COLO668 (cell line): ENCODE results near the gene PSMB5.
"Not testable (repeated sequence)": the region's sequence is repeated elsewhere in the genome, so short reads cannot be mapped to it uniquely, and the experiment has no call there.

Experiments used
- DNase-seq: peaks from one replicate; lab custom pipeline; 2025; ENCODE audit not compliant: unreplicated experiment; lab: John Stamatoyannopoulos, UW

The PSMB5 gene

DNA sequence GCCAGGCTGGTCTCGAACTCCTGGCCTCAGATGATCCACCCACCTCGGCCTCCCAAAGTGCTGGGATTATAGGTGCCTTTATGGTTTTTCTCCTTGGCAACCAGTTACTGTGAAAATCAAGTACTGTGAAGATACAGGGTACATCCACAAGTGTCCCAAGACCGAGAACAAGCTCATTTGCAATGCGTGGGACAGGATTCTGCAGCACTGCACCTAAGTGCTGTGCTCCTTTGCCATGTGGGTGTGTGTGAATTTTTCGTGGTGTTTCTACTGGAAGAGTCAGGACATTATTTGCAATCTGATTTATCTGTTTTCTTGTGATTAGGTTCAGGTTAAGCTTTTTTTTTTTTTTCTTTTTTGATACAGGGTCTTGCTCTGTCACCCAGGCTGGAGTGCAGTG, 17.6 kb downstream of the PSMB5 start:
- no peak for DNase-seq

DNA sequence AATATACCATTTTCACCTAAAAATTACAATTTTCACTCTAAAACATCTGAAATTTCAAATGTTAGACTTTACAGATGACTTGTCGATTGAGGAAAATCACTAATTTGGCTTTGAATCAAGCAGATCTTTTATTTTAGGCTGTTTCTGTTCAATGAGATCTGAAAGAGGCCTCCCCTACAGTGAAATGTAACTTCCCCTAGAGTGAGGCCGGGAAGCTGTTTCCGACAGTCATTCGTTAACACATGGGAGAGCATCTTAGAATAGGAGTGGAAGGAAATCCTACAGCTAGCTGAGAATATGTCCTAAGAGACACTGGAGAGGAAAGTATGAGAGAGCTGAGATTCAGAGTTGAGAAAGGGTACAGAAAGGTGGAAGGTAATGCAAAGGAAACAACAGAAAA, 19.1 kb downstream of the PSMB5 start:
- DNase-seq = no peak

DNA sequence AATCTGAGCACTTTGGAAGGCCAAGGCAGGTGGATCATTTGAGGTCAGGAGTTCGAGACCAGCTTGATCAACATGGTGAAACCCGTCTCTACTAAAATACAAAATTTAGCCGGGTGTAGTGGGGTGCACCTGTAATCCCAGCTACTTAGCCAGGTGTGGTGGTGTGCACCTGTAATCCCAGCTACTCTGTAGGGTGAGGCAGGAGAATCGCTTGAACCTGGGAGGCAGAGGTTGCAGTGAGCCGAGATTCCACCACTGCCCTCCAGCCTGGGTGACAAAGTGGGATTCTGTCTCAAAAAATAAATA, 21.0 kb downstream of the PSMB5 start:
- DNase-seq = not testable (repeated sequence)

DNA sequence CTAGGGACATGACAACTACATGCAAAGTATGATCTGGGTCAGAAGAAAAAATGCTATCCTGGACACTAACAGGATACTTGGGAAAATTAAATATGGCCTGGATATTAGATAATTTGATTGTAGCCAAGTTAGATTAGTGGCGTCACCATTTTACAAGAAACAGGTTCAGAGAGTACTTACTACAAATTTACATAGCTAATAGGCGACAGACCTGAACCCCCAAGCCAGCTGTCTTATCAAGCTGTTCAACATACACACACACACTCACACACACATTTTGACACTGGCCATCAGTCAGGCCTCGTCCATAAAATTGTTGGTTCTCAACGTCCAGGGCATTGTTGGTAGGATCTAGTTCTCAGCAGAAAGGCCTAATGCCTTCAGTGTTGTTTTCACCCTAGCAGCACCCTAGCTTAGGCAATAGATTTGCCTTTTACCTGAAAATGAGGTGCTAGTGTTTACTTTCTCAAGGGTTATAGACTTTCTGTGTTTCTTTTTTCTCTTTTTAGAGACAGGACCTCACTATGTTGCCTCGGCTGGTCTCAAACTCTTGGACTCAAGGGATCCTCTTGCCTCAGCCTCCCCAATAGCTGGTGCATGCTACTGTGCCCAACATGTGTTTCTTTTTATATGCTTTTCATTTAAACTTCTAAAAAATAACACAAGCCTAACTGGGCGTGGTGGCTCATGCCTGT, 21.5 kb downstream of the PSMB5 start:
- DNase-seq = no peak

DNA sequence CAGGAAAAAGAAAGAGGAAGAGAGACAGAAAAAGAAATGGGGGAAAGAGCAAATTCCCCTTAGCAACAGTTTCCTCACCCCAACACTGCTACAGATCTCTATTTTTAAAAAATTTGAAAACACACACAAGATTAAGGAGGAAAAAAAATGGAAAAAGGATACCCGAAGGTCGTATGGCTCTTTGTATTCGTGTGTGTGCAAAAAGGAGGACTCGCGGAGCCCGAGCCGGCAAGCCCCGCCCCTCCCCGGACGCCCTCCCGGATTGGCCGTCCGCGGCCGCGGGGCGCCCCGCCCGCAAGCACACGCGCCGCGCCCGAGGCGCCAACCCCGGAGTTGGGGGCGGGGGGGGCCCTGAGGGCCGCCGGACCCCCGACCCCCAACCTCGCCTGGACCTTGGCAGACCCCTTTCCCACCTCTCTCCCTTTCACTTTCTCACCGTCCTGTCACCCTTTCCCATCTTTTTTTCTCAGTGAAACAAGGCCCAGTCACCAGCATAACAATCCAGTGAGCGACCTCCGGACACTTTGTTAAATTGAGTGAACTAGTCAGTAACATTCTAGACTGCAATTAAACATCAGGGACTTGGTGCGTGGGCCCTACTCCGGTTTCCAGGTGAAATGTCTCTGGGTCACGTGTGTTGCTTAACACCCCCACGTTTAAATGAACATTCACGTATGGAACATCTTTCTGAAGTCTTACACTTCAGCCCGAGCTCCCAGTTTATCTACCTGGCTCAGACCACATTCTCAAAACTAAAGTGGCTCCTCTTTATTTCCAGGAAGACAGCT, 24.6 kb downstream of the PSMB5 start, which contains the start of gene C14orf93:
C14orf93 (minus strand) TSS at position 205 of the 788 bp plus-strand sequence. CDS start 11,120 bp downstream, outside the sequence.
- peak; percentile 90 for DNase-seq

DNA sequence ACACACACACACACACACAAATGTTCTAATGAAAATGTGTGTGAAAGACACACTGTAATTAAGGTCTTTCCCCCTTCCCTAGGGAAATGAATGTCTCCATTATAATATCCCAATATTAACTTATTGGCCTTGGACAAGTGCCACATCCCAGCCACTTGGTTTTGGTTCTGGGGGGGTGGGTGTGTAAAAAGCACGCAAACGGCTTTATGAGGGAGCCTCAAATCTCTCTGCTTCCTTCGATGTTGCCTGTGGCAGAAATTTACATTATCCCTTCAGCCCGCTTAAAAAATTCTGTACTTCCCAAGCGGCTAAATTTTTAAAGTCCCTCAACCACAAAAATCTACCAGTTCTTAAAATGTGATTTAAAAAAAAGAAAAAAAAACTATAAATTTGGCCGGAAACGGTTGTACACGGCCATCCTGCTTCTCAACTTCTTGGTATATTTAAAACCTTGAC, 25.2 kb downstream of the PSMB5 start:
- DNase-seq = peak; percentile 4

DNA sequence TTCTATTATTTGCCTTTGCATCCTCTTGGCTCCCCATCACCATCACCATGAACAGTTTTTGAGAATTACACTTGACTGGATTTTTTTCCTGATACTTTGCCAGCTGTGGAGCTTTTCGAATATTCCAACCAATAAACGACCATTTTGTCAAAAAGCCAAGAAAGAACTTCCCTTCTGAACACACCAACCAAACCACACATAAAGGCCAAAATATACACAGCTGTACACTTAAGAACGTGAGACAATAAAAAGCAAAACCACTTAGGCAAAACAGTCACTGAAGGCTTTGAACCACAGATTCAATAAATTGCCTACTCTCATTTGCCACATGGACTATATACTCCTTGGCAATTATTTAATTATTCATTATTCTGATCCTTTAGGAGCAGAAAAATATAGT, 25.9 kb downstream of the PSMB5 start:
- DNase-seq = no peak

DNA sequence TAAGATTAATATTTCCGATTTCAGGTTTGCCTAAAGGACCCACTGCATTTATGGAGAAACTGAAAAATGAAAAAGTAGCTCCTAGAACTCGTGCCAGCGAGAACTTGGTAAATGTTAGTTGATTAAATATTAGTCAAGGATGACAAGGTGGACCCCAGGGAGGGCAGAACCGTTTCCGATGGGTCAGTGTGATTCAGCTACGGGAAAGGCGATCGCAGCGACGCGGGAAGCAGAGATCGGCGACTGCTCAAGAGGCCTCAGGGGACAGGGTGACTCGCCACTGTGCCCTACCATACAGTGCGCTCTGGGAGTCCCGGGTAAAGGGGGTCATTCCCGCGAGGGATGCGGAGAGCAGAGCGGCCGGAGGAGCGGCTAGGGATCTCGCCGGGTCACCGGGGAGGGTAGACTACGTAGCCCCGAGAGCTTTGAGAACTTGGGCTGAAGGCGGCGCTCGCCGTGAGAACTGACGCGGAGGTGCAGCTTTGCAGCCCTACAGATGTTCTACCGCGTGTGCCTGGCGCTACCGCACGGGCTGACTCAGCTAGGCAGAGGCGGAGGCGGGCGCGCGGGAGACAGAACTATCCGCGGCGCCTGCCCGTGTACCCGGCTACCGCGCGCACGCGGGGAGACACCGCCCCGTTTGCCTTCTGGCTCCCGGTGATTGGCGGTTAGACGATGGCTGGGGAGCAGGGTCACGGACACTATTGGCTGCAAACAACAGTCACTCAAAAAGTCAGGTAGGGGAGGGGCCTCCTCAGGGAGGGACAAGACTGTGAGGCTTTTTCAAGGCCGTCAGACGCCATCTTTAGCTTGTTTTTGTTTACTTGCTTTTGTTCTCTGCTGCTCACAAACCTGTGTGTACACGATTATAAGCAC, 27.9 kb downstream of the PSMB5 start:
- DNase-seq = peak; percentile 98

DNA sequence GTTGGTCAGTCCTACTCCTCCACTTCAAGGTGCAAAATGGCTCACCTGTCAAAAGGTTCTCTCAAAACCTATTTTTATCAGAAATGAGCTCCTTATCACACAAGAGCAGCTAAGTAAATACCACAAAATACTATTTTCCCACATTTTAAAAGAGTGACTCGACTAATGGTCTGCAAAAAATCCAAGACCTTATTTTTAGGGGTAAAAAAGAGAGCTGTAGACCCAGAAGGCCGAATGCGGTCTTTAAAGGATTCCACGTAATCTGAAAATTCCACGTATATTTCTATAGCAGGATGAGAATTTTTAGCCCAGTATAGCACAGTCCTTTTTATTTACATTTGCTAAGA, 28.5 kb downstream of the PSMB5 start:
- DNase-seq = no peak

DNA sequence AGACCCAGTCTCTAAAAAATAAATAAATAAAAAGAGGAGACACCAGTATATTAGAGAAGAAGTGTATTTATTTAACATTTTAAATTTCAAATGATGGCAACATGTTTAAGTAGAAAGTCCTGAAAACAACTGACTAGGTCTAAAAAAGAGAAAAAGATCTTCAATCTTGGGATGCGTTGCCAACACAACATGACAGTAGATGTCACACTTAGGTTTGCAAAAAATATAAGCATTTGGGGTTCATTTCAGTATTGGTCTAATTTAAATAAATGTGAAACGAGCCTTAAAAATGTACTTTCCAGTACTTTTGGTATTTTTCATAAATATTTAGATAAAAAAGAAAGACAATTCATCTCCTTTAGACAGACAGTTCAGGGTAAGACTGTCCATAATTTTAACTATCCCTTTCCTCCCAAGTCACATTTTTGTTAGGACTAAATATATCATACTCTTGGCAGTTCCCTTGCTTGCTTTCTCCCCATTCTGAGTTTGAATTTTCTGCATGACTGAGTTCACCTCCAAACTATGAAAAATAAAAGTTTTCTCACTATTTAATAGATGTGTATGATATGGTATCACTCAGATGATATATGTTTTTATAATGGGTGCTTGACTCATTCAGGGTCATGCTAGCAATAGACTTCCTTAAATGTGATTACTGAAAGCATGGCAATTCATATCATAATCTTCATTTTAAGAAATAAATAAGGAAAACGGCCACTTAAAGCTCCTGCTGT, 29.1 kb downstream of the PSMB5 start:
- DNase-seq = no peak

DNA sequence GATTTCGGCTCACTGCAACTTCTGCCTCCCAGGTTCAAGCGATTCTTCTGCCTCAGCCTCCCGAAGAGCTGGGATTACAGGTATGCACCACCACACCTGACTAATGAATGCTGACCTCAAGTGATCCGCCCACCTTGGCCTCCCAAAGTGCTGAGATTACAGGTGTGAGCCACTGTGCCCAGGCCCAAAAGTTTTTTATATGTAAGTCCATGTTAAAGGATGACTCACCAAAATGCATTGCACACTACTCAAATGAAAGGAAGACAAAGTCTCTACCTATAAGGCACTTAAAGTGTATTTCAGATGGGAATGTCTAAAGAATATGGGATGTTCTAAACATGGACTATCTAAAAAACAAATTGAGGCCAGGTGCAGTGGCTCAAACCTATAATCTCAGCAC, 30.4 kb downstream of the PSMB5 start:
- DNase-seq = not testable (repeated sequence)

DNA sequence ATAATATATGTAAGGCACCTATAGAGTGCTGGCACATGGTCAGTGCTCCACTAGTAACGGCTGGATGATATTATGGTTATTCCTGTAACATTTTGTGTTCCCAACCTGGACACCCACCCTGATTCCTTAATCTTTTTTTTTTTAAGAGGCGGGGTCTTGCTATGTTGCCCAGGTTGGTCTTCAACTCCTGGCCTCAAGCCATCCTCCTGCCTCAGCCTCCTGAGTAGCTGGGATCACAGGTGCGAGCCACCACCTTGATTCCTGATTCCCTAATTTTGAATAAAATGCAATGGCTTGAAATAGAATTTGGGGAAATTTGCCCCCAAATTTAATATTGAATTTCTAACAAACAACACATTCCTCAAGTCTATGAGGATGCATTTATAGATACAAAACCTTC, 32.1 kb downstream of the PSMB5 start:
- no peak for DNase-seq

DNA sequence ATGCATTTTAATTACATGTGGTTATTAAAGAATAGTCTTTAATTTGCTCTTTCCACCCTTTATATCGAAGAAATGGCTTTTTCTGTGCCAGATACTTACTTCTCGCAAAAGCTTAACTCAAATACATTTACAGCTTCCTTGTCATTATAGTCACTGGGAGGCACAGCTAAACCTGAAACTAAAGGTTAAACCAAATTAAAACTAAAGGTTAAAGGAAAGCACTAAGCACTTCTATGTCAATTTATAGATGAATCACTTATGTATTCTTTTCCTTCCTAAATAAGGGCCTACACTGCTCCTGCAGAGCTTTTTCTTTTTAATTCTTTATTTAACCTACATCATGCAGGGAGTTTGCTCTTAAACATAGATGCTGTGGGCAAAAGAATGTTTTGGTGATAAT, 33.8 kb downstream of the PSMB5 start:
- no peak for DNase-seq

DNA sequence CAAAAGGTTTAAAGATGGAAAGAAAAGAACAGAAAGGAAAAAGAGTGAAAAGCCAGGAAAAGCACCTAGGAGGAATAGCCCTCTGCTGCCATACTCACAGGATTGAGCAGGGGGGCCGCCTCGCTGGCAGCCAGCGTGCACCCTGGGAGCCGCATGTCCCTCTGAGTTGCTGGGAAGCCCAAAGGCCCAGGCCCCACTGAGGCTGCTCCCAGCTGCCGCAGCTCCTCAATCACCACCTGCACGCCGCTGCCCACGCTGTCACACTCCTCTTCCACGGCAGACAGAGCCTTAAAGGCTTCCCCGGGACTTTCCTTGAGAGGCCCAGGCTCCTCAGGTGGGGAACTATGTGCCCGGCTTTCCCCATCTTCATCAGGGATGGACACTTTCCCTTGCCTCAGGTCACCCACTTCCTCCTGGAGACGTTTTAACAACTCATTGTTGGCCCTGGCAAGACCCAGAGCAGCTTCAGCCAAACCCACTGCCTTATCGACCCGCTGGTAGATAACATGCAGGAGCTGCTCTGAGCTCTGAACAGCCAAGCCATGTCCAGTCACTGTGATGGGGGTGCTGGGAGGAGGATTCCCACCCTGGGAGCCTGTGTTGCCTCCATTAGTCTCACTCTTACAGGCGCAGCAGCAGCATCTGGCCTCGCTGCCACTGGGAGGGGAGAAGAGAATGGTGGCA, 36.2 kb downstream of the PSMB5 start:
- no peak for DNase-seq

DNA sequence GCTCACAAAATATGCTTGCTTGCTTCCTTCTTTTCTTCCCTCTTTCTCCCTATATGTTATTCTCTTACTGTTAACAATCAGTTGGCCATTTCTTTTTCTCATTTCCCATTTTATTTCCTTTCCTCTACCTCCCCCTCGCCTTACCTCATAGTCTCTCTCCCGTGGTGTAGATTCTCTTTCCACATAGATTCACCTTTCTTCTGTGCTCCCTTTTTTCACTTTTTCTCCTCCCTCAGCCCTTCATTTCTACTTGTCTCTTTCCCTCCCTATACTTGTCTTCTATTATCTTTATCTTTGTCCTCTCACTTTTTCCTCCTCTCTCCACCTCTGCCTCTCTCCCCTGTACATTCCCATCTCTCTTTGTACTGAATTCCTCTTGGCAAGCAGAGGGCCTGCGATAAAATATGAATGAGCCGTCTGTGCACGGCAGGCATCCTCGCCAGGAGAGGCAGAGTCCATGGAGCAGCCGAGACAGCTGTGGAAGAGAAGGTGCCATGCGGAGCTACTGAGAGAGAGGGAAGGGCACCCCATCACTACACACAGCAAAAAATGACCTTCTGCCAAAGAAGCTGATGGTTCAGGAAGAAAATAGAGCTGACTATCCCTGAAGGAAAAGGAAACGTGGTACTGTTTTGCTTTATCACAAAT, 36.9 kb downstream of the PSMB5 start:
- no peak for DNase-seq

DNA sequence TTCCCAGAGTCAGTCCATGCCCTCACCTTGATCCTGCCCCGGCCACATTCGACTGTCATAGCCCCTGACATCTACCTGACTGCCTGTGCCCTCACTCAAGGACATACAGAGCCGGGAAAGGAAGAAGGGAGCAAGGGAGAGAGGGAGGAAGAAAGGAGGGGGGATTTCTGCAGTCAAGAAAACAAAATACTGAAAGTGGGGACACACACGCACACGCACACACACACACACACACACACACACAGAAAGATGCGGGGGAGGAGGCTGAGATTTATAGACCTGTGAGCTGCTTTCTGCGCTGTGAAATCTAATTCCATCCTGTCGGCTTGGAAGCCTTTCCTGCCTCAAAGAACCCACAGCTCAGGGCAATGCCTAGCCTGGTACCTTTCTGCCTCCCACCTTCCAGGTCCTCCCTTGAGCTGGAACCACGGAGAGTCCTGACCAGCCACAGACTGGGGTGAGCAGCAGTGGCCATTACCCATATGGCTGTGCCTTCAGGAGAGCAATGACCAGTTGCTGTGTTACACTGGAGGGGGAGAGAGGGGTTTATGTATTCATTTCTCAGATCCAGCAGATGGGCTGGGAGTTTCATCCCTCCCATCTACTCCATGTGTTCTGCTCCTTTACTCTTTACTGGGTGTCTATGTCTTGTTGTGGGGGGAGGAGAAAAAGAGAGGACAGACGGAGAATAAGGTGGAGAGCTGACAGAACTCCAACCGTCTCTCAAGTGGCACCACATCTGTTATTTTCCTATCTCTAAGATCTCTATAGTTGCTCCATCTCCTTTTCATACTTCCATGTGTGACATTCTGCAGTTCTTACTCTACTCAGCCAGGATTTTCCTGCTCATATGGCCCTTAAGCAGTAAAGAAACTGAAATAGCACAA, 37.7 kb downstream of the PSMB5 start:
- no peak for DNase-seq

DNA sequence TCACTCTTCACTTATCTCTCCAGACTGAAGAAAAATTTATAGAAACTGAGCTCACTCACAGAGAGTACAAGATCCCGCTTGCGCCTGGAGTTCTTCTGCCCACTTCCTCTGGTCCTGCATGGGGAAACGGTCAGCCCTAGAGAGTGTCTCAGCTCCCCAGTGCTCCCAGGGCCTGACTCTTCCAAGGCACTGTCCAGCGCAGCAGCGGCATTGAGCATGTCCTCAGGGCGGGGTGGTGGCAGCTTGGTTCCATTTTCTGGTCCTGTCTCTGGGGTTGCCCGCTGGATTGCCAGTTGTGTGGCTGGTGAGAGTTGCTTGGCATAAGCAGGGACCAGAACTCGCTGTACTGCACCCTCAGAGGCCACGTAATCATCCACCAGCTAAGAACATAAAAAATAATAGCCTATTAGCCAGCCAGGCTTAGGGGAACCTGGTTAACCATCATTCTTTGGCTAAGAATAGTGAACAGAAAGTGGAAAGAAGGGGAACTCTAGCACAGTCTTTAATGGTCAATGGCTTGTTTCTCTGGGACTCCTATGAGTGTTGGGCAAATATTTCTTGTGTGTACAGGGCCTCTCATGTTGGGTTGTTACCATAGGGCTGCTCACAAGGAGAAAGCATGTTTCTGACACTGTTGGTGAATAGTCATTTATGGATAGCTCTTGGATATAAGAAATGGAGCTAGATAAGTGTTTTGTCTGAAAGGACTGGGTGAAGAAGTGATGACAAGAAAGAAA, 38.6 kb downstream of the PSMB5 start:
- DNase-seq = no peak

DNA sequence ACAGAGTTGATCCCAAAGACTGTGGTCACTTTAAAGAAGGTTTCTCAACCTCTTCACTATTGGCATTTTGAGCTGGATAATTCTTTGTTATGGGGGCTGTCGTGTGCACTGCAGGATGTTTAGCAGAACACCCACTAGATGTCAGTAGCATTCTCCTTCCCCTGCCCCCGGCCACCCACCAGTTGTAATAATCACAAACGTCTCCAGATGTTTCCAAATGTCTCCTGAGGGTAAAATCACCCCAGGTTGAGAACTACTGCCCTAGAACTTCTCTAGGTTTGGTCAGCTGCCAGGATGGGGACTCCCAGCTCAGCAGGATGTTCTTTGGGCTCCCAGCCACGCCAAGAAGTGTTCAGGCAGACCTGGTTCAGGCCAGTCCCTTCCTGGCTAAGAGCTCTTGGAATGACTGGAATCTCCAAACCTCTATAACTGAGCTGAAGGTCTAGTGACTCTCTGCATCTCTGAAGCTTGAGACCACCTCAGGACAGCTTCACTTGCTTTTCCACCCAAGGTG, 39.9 kb downstream of the PSMB5 start:
- no peak for DNase-seq
